ENCODE data around the gene PATL2.
"Not testable (repeated sequence)": the region's sequence is repeated elsewhere in the genome, so short reads cannot be mapped to it uniquely, and the experiment has no call there.

PATL2 gene

GRCh38 chr15:44690245-44690644 lies 20.9 kb downstream of the PATL2 start:
- DNase-seq (ENCODE audit: low spot score) = not testable (repeated sequence)

GRCh38 chr15:44689318-44689717 lies 21.8 kb downstream of the PATL2 start:
- not testable (repeated sequence) for DNase-seq (ENCODE audit: low spot score)

GRCh38 chr15:44682809-44683682 lies 28.1 kb downstream of the PATL2 start:
- peak; percentile 22 for DNase-seq (ENCODE audit: low spot score)

GRCh38 chr15:44682211-44682610 lies 28.9 kb downstream of the PATL2 start:
- no peak for DNase-seq (ENCODE audit: low spot score)

GRCh38 chr15:44676676-44677075 lies 34.4 kb downstream of the PATL2 start:
- no peak for DNase-seq (ENCODE audit: low spot score)

- no peak for DNase-seq (ENCODE audit: low spot score)
Measured at GRCh38 chr15:44675911-44676310, 35.2 kb downstream of the PATL2 start.

- no peak for DNase-seq (ENCODE audit: low spot score)
Measured at GRCh38 chr15:44673639-44674038, 37.5 kb downstream of the PATL2 start.

- DNase-seq (ENCODE audit: low spot score) = no peak
Measured at GRCh38 chr15:44670087-44670950, 40.8 kb downstream of the PATL2 start.

GRCh38 chr15:44668921-44669320 lies 42.2 kb downstream of the PATL2 start:
- no peak for DNase-seq (ENCODE audit: low spot score)

- DNase-seq (ENCODE audit: low spot score) = no peak
Measured at GRCh38 chr15:44667039-44667360, 44.1 kb downstream of the PATL2 start.

- no peak for DNase-seq (ENCODE audit: low spot score)
Measured at GRCh38 chr15:44666210-44667038, 44.7 kb downstream of the PATL2 start.

- peak; percentile 95 for DNase-seq (ENCODE audit: low spot score)
Measured at GRCh38 chr15:44663410-44664308, 47.5 kb downstream of the PATL2 start, which contains the start of gene SPG11. Gene SPG11, minus strand, starts transcription at chr15:44663662. Its CDS starts 15 bp downstream, at chr15:44663647.

GRCh38 chr15:44662478-44663409 lies 48.4 kb downstream of the PATL2 start:
- peak; percentile 78 for DNase-seq (ENCODE audit: low spot score)

- DNase-seq (ENCODE audit: low spot score) = no peak
Measured at GRCh38 chr15:44661576-44661975, 49.5 kb downstream of the PATL2 start.

- DNase-seq (ENCODE audit: low spot score) = no peak
Measured at GRCh38 chr15:44659056-44659455, 52.1 kb downstream of the PATL2 start.

- no peak for DNase-seq (ENCODE audit: low spot score)
Measured at GRCh38 chr15:44657378-44657777, 53.7 kb downstream of the PATL2 start.

GRCh38 chr15:44656913-44657312 lies 54.2 kb downstream of the PATL2 start:
- no peak for DNase-seq (ENCODE audit: low spot score)

GRCh38 chr15:44656298-44656697 lies 54.8 kb downstream of the PATL2 start:
- DNase-seq (ENCODE audit: low spot score) = no peak

- no peak for DNase-seq (ENCODE audit: low spot score)
Measured at GRCh38 chr15:44654858-44655257, 56.3 kb downstream of the PATL2 start.

GRCh38 chr15:44647637-44648036 lies 63.5 kb downstream of the PATL2 start:
- DNase-seq (ENCODE audit: low spot score) = no peak

Measured in SW480 (cell line).